ENCODE data around the gene CRNN.

CRNN gene

GRCh38 chr1:152440635-152441471 lies 26.8 kb upstream of the CRNN start:
- no peak for TF ChIP-seq POLR2AphosphoS5 (IDR thresholded peaks at IDR 0.05; ENCODE audit: borderline replicate concordance, low read depth, low read length)
- no peak for TF ChIP-seq EZH2 (IDR thresholded peaks at IDR 0.05)
- no peak for TF ChIP-seq FOXP2 (optimal IDR thresholded peaks at IDR 0.05; ENCODE audit: control extremely low read depth, extremely low read length, insufficient read depth)
- Histone ChIP-seq H3K9me3 (ENCODE audit: low read depth, low read length) (no peaks in the 10 kb centered on the region), H3K9ac (ENCODE audit: insufficient read length) (no peak overlapping the region), H3K4me3 (no peak overlapping the region), H3K27ac (no peak overlapping the region), H3K36me3 (ENCODE audit: insufficient read depth, low read length) (no peaks in the 10 kb centered on the region)
- DNase-seq (ENCODE audit: low read depth, low spot score), result no peak

GRCh38 chr1:152436593-152437496 lies 22.8 kb upstream of the CRNN start:
- no peak overlapping the region for H3K4me3 ChIP-seq
- no peak for TF ChIP-seq EZH2 (IDR thresholded peaks at IDR 0.05)
- TF ChIP-seq POLR2AphosphoS5 (IDR thresholded peaks at IDR 0.05; ENCODE audit: borderline replicate concordance, low read depth, low read length), result no peak
- no peak for TF ChIP-seq FOXP2 (optimal IDR thresholded peaks at IDR 0.05; ENCODE audit: control extremely low read depth, extremely low read length, insufficient read depth)
- no peak overlapping the region for H3K9ac ChIP-seq (ENCODE audit: insufficient read length)
- DNase-seq (ENCODE audit: low read depth, low spot score), result no peak
- no peaks in the 10 kb centered on the region for H3K36me3 ChIP-seq (ENCODE audit: insufficient read depth, low read length)
- H3K27ac ChIP-seq, result no peak overlapping the region
- no peaks in the 10 kb centered on the region for H3K9me3 ChIP-seq (ENCODE audit: low read depth, low read length)

- H3K9ac ChIP-seq (ENCODE audit: insufficient read length), result no peak overlapping the region
- H3K36me3 ChIP-seq (ENCODE audit: insufficient read depth, low read length), result no peaks in the 10 kb centered on the region
- H3K27ac ChIP-seq, result no peak overlapping the region
- TF ChIP-seq POLR2AphosphoS5 (IDR thresholded peaks at IDR 0.05; ENCODE audit: borderline replicate concordance, low read depth, low read length) (no peak), FOXP2 (optimal IDR thresholded peaks at IDR 0.05; ENCODE audit: control extremely low read depth, extremely low read length, insufficient read depth) (no peak), EZH2 (IDR thresholded peaks at IDR 0.05) (no peak)
- no peak for DNase-seq (ENCODE audit: low read depth, low spot score)
- H3K4me3 ChIP-seq, result no peak overlapping the region
- no peaks in the 10 kb centered on the region for H3K9me3 ChIP-seq (ENCODE audit: low read depth, low read length)
Observed at GRCh38 chr1:152427458-152427857, 13.4 kb upstream of the CRNN start.

GRCh38 chr1:152426731-152427130 lies 12.7 kb upstream of the CRNN start:
- no peaks in the 10 kb centered on the region for H3K9me3 ChIP-seq (ENCODE audit: low read depth, low read length)
- no peak overlapping the region for H3K9ac ChIP-seq (ENCODE audit: insufficient read length)
- TF ChIP-seq POLR2AphosphoS5 (IDR thresholded peaks at IDR 0.05; ENCODE audit: borderline replicate concordance, low read depth, low read length), result no peak
- no peak for TF ChIP-seq EZH2 (IDR thresholded peaks at IDR 0.05)
- no peak for TF ChIP-seq FOXP2 (optimal IDR thresholded peaks at IDR 0.05; ENCODE audit: control extremely low read depth, extremely low read length, insufficient read depth)
- no peak overlapping the region for H3K27ac ChIP-seq
- H3K36me3 ChIP-seq (ENCODE audit: insufficient read depth, low read length), result no peaks in the 10 kb centered on the region
- H3K4me3 ChIP-seq, result no peak overlapping the region
- DNase-seq (ENCODE audit: low read depth, low spot score), result no peak

- Histone ChIP-seq H3K4me3 (no peak overlapping the region), H3K36me3 (ENCODE audit: insufficient read depth, low read length) (no peaks in the 10 kb centered on the region), H3K9ac (ENCODE audit: insufficient read length) (no peak overlapping the region), H3K9me3 (ENCODE audit: low read depth, low read length) (no peaks in the 10 kb centered on the region), H3K27ac (no peak overlapping the region)
- DNase-seq (ENCODE audit: low read depth, low spot score), result no peak
- no peak for TF ChIP-seq FOXP2 (optimal IDR thresholded peaks at IDR 0.05; ENCODE audit: control extremely low read depth, extremely low read length, insufficient read depth)
- no peak for TF ChIP-seq POLR2AphosphoS5 (IDR thresholded peaks at IDR 0.05; ENCODE audit: borderline replicate concordance, low read depth, low read length)
- TF ChIP-seq EZH2 (IDR thresholded peaks at IDR 0.05), result no peak
Observed at GRCh38 chr1:152419917-152420316, 5.9 kb upstream of the CRNN start.

- no peak for TF ChIP-seq EZH2 (IDR thresholded peaks at IDR 0.05)
- TF ChIP-seq FOXP2 (optimal IDR thresholded peaks at IDR 0.05; ENCODE audit: control extremely low read depth, extremely low read length, insufficient read depth), result no peak
- no peak for TF ChIP-seq POLR2AphosphoS5 (IDR thresholded peaks at IDR 0.05; ENCODE audit: borderline replicate concordance, low read depth, low read length)
- Histone ChIP-seq H3K4me3 (no peak overlapping the region), H3K36me3 (ENCODE audit: insufficient read depth, low read length) (no peaks in the 10 kb centered on the region), H3K9me3 (ENCODE audit: low read depth, low read length) (no peaks in the 10 kb centered on the region), H3K27ac (no peak overlapping the region), H3K9ac (ENCODE audit: insufficient read length) (no peak overlapping the region)
- DNase-seq (ENCODE audit: low read depth, low spot score), result no peak
Observed at GRCh38 chr1:152415454-152416227, 1.6 kb upstream of the CRNN start.

GRCh38 chr1:152412756-152413155 lies 1.3 kb downstream of the CRNN start:
- TF ChIP-seq POLR2AphosphoS5 (IDR thresholded peaks at IDR 0.05; ENCODE audit: borderline replicate concordance, low read depth, low read length), result no peak
- TF ChIP-seq FOXP2 (optimal IDR thresholded peaks at IDR 0.05; ENCODE audit: control extremely low read depth, extremely low read length, insufficient read depth), result no peak
- TF ChIP-seq EZH2 (IDR thresholded peaks at IDR 0.05), result no peak
- Histone ChIP-seq H3K36me3 (ENCODE audit: insufficient read depth, low read length) (no peaks in the 10 kb centered on the region), H3K9me3 (ENCODE audit: low read depth, low read length) (no peaks in the 10 kb centered on the region), H3K4me3 (no peak overlapping the region), H3K27ac (no peak overlapping the region), H3K9ac (ENCODE audit: insufficient read length) (no peak overlapping the region)
- DNase-seq (ENCODE audit: low read depth, low spot score), result no peak

Data from SK-N-MC (cell line).